GM23338 (cell line): Measurements from ENCODE around the gene HOXA2. TPM values are rescaled to one million over a fixed set of nuclear protein-coding genes. Genes with fewer than 3 reads are reported as not detected.
A peak's percentile ranks its signal among the peaks of the same experiment; 100 is the strongest.

Experiments
- ATAC-seq: fragments of 200-7000 bp; cut with Tn5 transposase; 3 replicates; pipeline ENCODE4 v1.9.1; 2020
- DNase-seq: peaks from one replicate; pipeline ENCODE4 v3.0.0-alpha.2; 2015; ENCODE audit warnings: low spot score
- H2AFZ ChIP-seq: fragments of 200-600 bp; sonication (generic); 2 replicates; pipeline ENCODE4 v1.8.0; 2016; ENCODE audit warnings: antibody characterized with exemption, mild to moderate bottlenecking, moderate library complexity
- H3F3A ChIP-seq: fragments of 200-600 bp; sonication (generic); replicated peaks from 2 replicates; pipeline ENCODE4 v1.8.0; 2017; ENCODE audit warnings: antibody characterized with exemption, mixed run types, low read depth
- H3K27ac ChIP-seq: fragments of 200-600 bp; sonication (generic); 2 replicates; pipeline ENCODE4 v1.6.1; 2016; ENCODE audit warnings: low read depth
- H3K27me3 ChIP-seq: fragments of 200-600 bp; sonication (generic); 2 replicates; pipeline ENCODE4 v1.8.0; 2016; ENCODE audit warnings: mild to moderate bottlenecking, mixed run types, moderate library complexity; ENCODE audit not compliant: insufficient read depth
- H3K36me3 ChIP-seq: fragments of 200-600 bp; sonication (generic); 2 replicates; pipeline ENCODE4 v1.8.0; 2016; ENCODE audit warnings: mild to moderate bottlenecking; ENCODE audit not compliant: insufficient read depth
- H3K4me1 ChIP-seq: fragments of 200-600 bp; sonication (generic); 2 replicates; pipeline ENCODE4 v1.8.0; 2016; ENCODE audit warnings: mild to moderate bottlenecking, moderate library complexity; ENCODE audit not compliant: insufficient read depth
- H3K4me2 ChIP-seq: fragments of 200-600 bp; sonication (generic); 2 replicates; pipeline ENCODE4 v1.7.1; 2017; ENCODE audit warnings: mixed run types
- H3K4me3 ChIP-seq: fragments of 200-600 bp; sonication (generic); 2 replicates; pipeline ENCODE4 v1.6.1; 2016; ENCODE audit warnings: mixed run types
- H3K79me2 ChIP-seq: fragments of 200-600 bp; sonication (generic); replicated peaks from 2 replicates; pipeline ENCODE4 v1.8.0; 2017; ENCODE audit warnings: mild to moderate bottlenecking; ENCODE audit not compliant: insufficient read depth
- H3K9me2 ChIP-seq: fragments of 200-600 bp; sonication (generic); 2 replicates; pipeline ENCODE4 v1.8.0; 2017; ENCODE audit not compliant: insufficient read depth
- H4K20me1 ChIP-seq: fragments of 200-600 bp; sonication (generic); replicated peaks from 2 replicates; pipeline ENCODE4 v1.8.0; 2017; ENCODE audit warnings: mild to moderate bottlenecking; ENCODE audit not compliant: insufficient read depth
- H3K27ac Mint-ChIP-seq: 2 replicates; pipeline ENCODE4 v1.8.0; 2020; ENCODE audit warnings: inconsistent platforms, mild to moderate bottlenecking, moderate library complexity, mixed read lengths
- H3K27me3 Mint-ChIP-seq: 3 replicates; pipeline ENCODE4 v1.8.0; 2022; ENCODE audit warnings: low read depth, mild to moderate bottlenecking, moderate library complexity, mixed read lengths, inconsistent platforms; ENCODE audit not compliant: insufficient read depth, poor library complexity
- H3K36me3 Mint-ChIP-seq: 3 replicates; pipeline ENCODE4 v1.8.0; 2021; ENCODE audit warnings: low read depth, mild to moderate bottlenecking, inconsistent platforms, moderate library complexity, mixed read lengths
- H3K4me1 Mint-ChIP-seq: 3 replicates; pipeline ENCODE4 v1.8.0; 2020; ENCODE audit warnings: mild to moderate bottlenecking, inconsistent platforms, mixed read lengths
- H3K4me3 Mint-ChIP-seq: 3 replicates; pipeline ENCODE4 v1.8.0; 2021; ENCODE audit warnings: moderate library complexity, mild to moderate bottlenecking, inconsistent platforms, mixed read lengths
- H3K9me3 Mint-ChIP-seq: 3 replicates; pipeline ENCODE4 v1.8.0; 2020; ENCODE audit warnings: moderate library complexity, mild to moderate bottlenecking, inconsistent platforms, mixed read lengths
- CREB1 ChIP-seq: fragments of 250-450 bp; sonication (Bioruptor Pico); IDR thresholded peaks from 2 replicates; pipeline ENCODE4 v1.5.0; 2020; ENCODE audit warnings: low read depth, mild to moderate bottlenecking, moderate library complexity
- ETS1 ChIP-seq: IDR thresholded peaks from 2 replicates; pipeline ENCODE4 v1.6.1; 2016; ENCODE audit warnings: antibody characterized with exemption
- EZH2phosphoT487 ChIP-seq: fragments of 200-600 bp; sonication (generic); IDR thresholded peaks from one replicate; pipeline ENCODE4 v1.8.1; 2018; ENCODE audit warnings: antibody characterized with exemption; ENCODE audit not compliant: unreplicated experiment
- REST ChIP-seq: IDR thresholded peaks from one replicate; pipeline ENCODE4 v1.6.1; 2018; ENCODE audit warnings: antibody characterized with exemption; ENCODE audit not compliant: unreplicated experiment
- ZNF331 ChIP-seq: fragments of 250-450 bp; sonication (Bioruptor Pico); IDR thresholded peaks from 2 replicates; pipeline ENCODE4 v1.5.0; 2020; ENCODE audit warnings: low read depth, mild to moderate bottlenecking, moderate library complexity
- polyA plus RNA-seq: library from polyadenylated mRNA; unstranded; fragments of >200 nt; fragmentation: Nextera tagmentation; extraction: Ambion mirVana; gene quantifications from 2 replicates; pipeline ENCODE4 v1.2.1, GENCODE V29; 2016
- total RNA-seq: library from RNA; depleted of rRNA; stranded (reverse); fragments of >200 nt; shearing (Covaris generic); gene quantifications from 2 replicates; pipeline ENCODE4 v1.2.3, GENCODE V29; 2014

Gene HOXA2
- total and polyA plus RNA-seq, 2 experiments from 2014 or later = not detected

- no peak for TF ChIP-seq ZNF331 (CRISPR knock-in tag)
- TF ChIP-seq EZH2phosphoT487 = peak; percentile 93
Measured at GRCh38 chr7:27115221-27116026, 12.9 kb upstream of the HOXA2 start (continued).

- DNase-seq (no peak), ATAC-seq (no peak)
- Histone ChIP-seq H4K20me1 (peaks cover 66% of the 10 kb centered on the region), H3K4me3 (0 out of 2 replicates have a peak overlapping the region, but pooled peaks have one; percentile 26), H3K27ac (no peak overlapping the region), H3K9me2 (no peaks in the 10 kb centered on the region), H3K36me3 (no peaks in the 10 kb centered on the region), H3K27me3 (peaks cover 97% of the 10 kb centered on the region), H3F3A (peaks cover 49% of the 10 kb centered on the region), H3K79me2 (no peaks in the 10 kb centered on the region), H2AFZ (no peak overlapping the region), H3K4me2 (0 out of 2 replicates have a peak overlapping the region, but pooled peaks have one; percentile 36), H3K4me1 (peaks cover 31% of the 10 kb centered on the region)
- Mint-ChIP-seq H3K27me3 (peaks cover 95% of the 10 kb centered on the region), H3K4me1 (peaks cover 13% of the 10 kb centered on the region), H3K9me3 (peaks cover 12% of the 10 kb centered on the region; the same call in 2 of the 3 replicates), H3K36me3 (no peaks in the 10 kb centered on the region), H3K27ac (no peak overlapping the region), H3K4me3 (no peak overlapping the region)
- TF ChIP-seq EZH2phosphoT487 (no peak), REST (no peak), CREB1 (CRISPR knock-in tag) (no peak), ETS1 (no peak), ZNF331 (CRISPR knock-in tag) (no peak)
Measured at GRCh38 chr7:27114881-27115220, 12.4 kb upstream of the HOXA2 start.
